GM12878 (cell line): ENCODE data around the gene ATP4B. TPM values are rescaled to one million over a fixed set of nuclear protein-coding genes. Genes with fewer than 3 reads are reported as not detected.

Experiments
- ATAC-seq: fragments of 200-7000 bp; cut with Tn5 transposase; 3 replicates; pipeline ENCODE4 v1.9.1; 2020; ENCODE audit warnings: mild to moderate bottlenecking, moderate library complexity
- BruUV-seq: library from RNA; stranded (reverse); fragments of 400-500 nt; replicated peaks from 2 replicates; lab custom pipeline; 2021; lab: Mats Ljungman, UMichigan
- CTCF ChIA-PET: fragments of 300-600 bp; sonication (Branson Sonifier 250); formaldehyde crosslinking; extraction: SDS; loops from one replicate; lab custom pipeline; 2021; ENCODE audit warnings: inconsistent platforms; lab: Yijun Ruan, JAX
- POLR2A ChIA-PET: fragments of 350-600 bp; formaldehyde crosslinking; extraction: SDS; loops from one replicate; lab custom pipeline; 2021; ENCODE audit warnings: inconsistent platforms; lab: Charles Lee
- RAD21 ChIA-PET: fragments of 300-600 bp; sonication (Branson Sonifier 250); formaldehyde crosslinking; loops from one replicate; lab custom pipeline; 2023; ENCODE audit warnings: antibody characterized with exemption; ENCODE audit not compliant: unreplicated experiment; lab: Charles Lee
- SMC1A ChIA-PET: fragments of 300-600 bp; sonication (Branson Sonifier 250); formaldehyde crosslinking; loops from one replicate; lab custom pipeline; 2023; ENCODE audit not compliant: unreplicated experiment, uncharacterized antibody; lab: Charles Lee
- DNase-seq: peaks from one replicate; pipeline ENCODE4 v3.0.0-alpha.2; 2011; ENCODE audit warnings: low read depth, low spot score
- FAIRE-seq: peaks from 3 replicates; lab custom pipeline; 2011; peaks lifted over from hg19 to GRCh38; lab: Jason Lieb, UNC
- H2AFZ ChIP-seq: 2 replicates; pipeline ENCODE4 v1.6.0; 2011; ENCODE audit warnings: low read depth, low read length, control low read depth; ENCODE audit not compliant: control insufficient read depth
- H3K27ac ChIP-seq: 2 replicates; pipeline ENCODE4 v1.5.1; 2011; ENCODE audit warnings: control low read depth; ENCODE audit not compliant: control insufficient read depth, insufficient read depth
- H3K27me3 ChIP-seq, 2 experiments: replicated peaks in 1 of 2; 2 replicates each; pipeline versions ENCODE4 v1.6.0 to v1.6.1; 2011; ENCODE audit warnings: low read length in 1 of 2; ENCODE audit not compliant: control insufficient read depth in 2 of 2, insufficient read depth in 2 of 2
- H3K36me3 ChIP-seq, 2 experiments: 2 replicates each; pipeline ENCODE4 v1.5.1; 2011; ENCODE audit warnings: low read length in 1 of 2; ENCODE audit not compliant: control insufficient read depth in 2 of 2, insufficient read depth in 2 of 2
- H3K4me1 ChIP-seq: 2 replicates; pipeline ENCODE4 v1.6.1; 2011; ENCODE audit warnings: mild to moderate bottlenecking, low read length, moderate library complexity, mixed read lengths; ENCODE audit not compliant: control insufficient read depth, insufficient read depth
- H3K4me2 ChIP-seq: 2 replicates; pipeline ENCODE4 v1.6.0; 2011; ENCODE audit warnings: control low read depth; ENCODE audit not compliant: control insufficient read depth, insufficient read depth
- H3K4me3 ChIP-seq: fragments of 200-600 bp; sonication (generic); 2 replicates; pipeline ENCODE4 v1.5.1; 2016
- H3K79me2 ChIP-seq: 2 replicates; pipeline ENCODE4 v1.6.0; 2011; ENCODE audit warnings: low read length; ENCODE audit not compliant: control insufficient read depth, insufficient read depth
- H3K9ac ChIP-seq: 2 replicates; pipeline ENCODE4 v1.8.0; 2011; ENCODE audit warnings: low read length, control low read depth, mixed read lengths; ENCODE audit not compliant: control insufficient read depth, insufficient read depth
- H3K9me3 ChIP-seq: replicated peaks from 3 replicates; pipeline ENCODE4 v1.5.1; 2011; ENCODE audit warnings: mild to moderate bottlenecking, low read length; ENCODE audit not compliant: control insufficient read depth, insufficient read depth
- H4K20me1 ChIP-seq: 2 replicates; pipeline ENCODE4 v1.6.0; 2011; ENCODE audit not compliant: control insufficient read depth, insufficient read depth
- CEBPB ChIP-seq, 2 experiments: fragments of 150-350 bp in 1 of 2; IDR thresholded peaks; 2 replicates each; pipeline ENCODE4 v1.6.1; 2012 to 2014; ENCODE audit warnings: low read depth in 2 of 2, low read length in 2 of 2, borderline replicate concordance in 1 of 2, inconsistent platforms in 1 of 2
- E2F4 ChIP-seq: IDR thresholded peaks from 2 replicates; pipeline ENCODE4 v1.6.1; 2012; ENCODE audit warnings: low read depth, low read length, improper control_type of control experiment
- E4F1 ChIP-seq: fragments of 450-650 bp; IDR thresholded peaks from 2 replicates; pipeline ENCODE4 v1.6.1; 2018; ENCODE audit warnings: borderline replicate concordance, mild to moderate bottlenecking; ENCODE audit not compliant: partially characterized antibody
- KAT2A ChIP-seq: conservative IDR thresholded peaks from 2 replicates; pipeline ENCODE4 v1.6.1; 2011; ENCODE audit warnings: low read depth, low read length; ENCODE audit not compliant: control insufficient read depth
- PAX8 ChIP-seq: fragments of 450-650 bp; IDR thresholded peaks from 2 replicates; pipeline ENCODE4 v1.6.1; 2017; ENCODE audit warnings: mild to moderate bottlenecking, moderate library complexity
- POU2F2 ChIP-seq: IDR thresholded peaks from 3 replicates; pipeline ENCODE4 v1.6.1; 2011; ENCODE audit warnings: low read depth, mild to moderate bottlenecking, low read length, borderline replicate concordance
- RUNX3 ChIP-seq: IDR thresholded peaks from 2 replicates; pipeline ENCODE4 v1.6.1; 2012; ENCODE audit warnings: low read length, inconsistent platforms
- SMC3 ChIP-seq: IDR thresholded peaks from 2 replicates; pipeline ENCODE4 v1.6.1; 2011; ENCODE audit warnings: low read length, improper control_type of control experiment, borderline replicate concordance
- ZSCAN29 ChIP-seq: fragments of 450-650 bp; IDR thresholded peaks from 2 replicates; pipeline ENCODE4 v1.6.1; 2017; ENCODE audit warnings: mild to moderate bottlenecking, moderate library complexity
- WGBS: methylation state at CpG from one replicate; pipeline ENCODE4 v1.1.6; 2016; ENCODE audit warnings: low lambda C conversion rate; ENCODE audit not compliant: insufficient replicate concordance, insufficient coverage; ENCODE audit errors: missing lambda C conversion rate; 5-methylcytosine and 5-hydroxymethylcytosine counted together
- in situ Hi-C: fragments of 300-500 bp; cut with MboI; formaldehyde crosslinking; loops from 9 replicates; pipeline ENCODE4 v1.14.3; 2018; ENCODE audit warnings: mixed read lengths
- intact Hi-C: fragments of 100-400 bp; cut with micrococcal nuclease; formaldehyde crosslinking; loops from one replicate; pipeline ENCODE4 v1.14.2; 2022; ENCODE audit not compliant: unreplicated experiment
- polyA plus RNA-seq, 11 experiments: library from polyadenylated mRNA; depleted of rRNA in 4 of 11; unstranded in 6 of 11; stranded (reverse) in 5 of 11; fragments of >200 nt; fragmentation: Nextera tagmentation in 4 of 11; fragmentation: Illumina TruSeq in 1 of 11; extraction: Ambion mirVana in 4 of 11; extraction: Trizol in 1 of 11; gene quantifications; 1 replicate in 1 of 11; 2 replicates in 10 of 11; pipeline versions ENCODE4 v1.2.1 to v1.2.3, GENCODE V29; 2011 to 2016; ENCODE audit warnings: inconsistent platforms in 2 of 11, missing spikeins in 2 of 11, low read depth in 1 of 11
- total RNA-seq, 4 experiments: library from RNA; depleted of rRNA in 3 of 4; stranded (reverse); fragments of >200 nt in 3 of 4; fragmentation: Illumina TruSeq in 1 of 4; extraction: Trizol in 1 of 4; gene quantifications; 2 replicates each; pipeline versions ENCODE4 v1.2.1 to v1.2.3, GENCODE V29; 2013 to 2021
- TF ChIP-seq, protein P1 (sequence below): IDR thresholded peaks from 2 replicates; pipeline ENCODE4 v1.6.1; 2012; ENCODE audit warnings: improper control_type of control experiment, low read depth, low read length; ENCODE audit not compliant: insufficient replicate concordance
- TF ChIP-seq, protein P2 (sequence below): fragments of 450-650 bp; IDR thresholded peaks from 2 replicates; pipeline ENCODE4 v1.6.1; 2017; ENCODE audit warnings: mild to moderate bottlenecking, moderate library complexity

Gene ATP4B
- total and polyA plus RNA-seq, 10 of the 15 experiments (the other 5 are each of a cell fraction or from before 2014, with no cell fraction given): 0.05 to 0.33 (median 0.20) TPM; not detected in 4

DNA sequence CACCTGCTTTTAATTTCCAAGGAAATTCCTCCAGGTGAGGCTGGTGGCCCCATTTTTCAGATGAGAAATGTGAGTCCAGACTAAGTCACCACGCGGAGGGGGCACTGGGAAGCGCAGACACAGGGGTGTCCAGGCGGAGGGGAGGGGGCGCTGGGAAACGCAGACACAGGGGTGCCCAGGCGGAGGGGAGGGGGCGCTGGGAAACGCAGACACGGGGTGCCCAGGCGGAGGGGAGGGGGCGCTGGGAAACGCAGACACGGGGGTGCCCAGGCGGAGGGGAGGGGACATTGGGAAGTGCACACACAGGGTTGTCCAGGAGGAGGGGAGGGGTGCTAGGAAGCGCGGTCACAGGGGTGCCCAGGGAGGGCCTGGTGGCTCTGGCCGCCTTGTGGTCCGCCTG lies 12.5 kb upstream of the ATP4B start:
- FAIRE-seq (no peak), ATAC-seq (no peak), DNase-seq (no peak)
- H3K9ac ChIP-seq: no peak overlapping the region
- H3K27ac ChIP-seq: no peak overlapping the region
- H3K36me3 ChIP-seq: no peaks in the 10 kb centered on the region
- no peak overlapping the region for H3K4me3 ChIP-seq
- H4K20me1 ChIP-seq: no peaks in the 10 kb centered on the region
- H3K4me2 ChIP-seq: no peak overlapping the region
- RAD21 ChIA-PET: no interaction called here
- no peaks in the 10 kb centered on the region for H3K27me3 ChIP-seq
- H3K79me2 ChIP-seq: no peaks in the 10 kb centered on the region
- POLR2A ChIA-PET: no interaction called here
- 73% methylated on average over 6 of the region's 19 CpGs for WGBS
- no TSS peak for BruUV-seq
- H3K4me1 ChIP-seq: no peaks in the 10 kb centered on the region
- H2AFZ ChIP-seq: no peak overlapping the region
- intact Hi-C loops: no loop called here
- in situ Hi-C loops: no loop called here
- CTCF ChIA-PET: no interaction called here
- SMC1A ChIA-PET: no interaction called here
- no peaks in the 10 kb centered on the region; the same call in 2 of the 3 replicates for H3K9me3 ChIP-seq
- TF ChIP-seq, protein P1, sequence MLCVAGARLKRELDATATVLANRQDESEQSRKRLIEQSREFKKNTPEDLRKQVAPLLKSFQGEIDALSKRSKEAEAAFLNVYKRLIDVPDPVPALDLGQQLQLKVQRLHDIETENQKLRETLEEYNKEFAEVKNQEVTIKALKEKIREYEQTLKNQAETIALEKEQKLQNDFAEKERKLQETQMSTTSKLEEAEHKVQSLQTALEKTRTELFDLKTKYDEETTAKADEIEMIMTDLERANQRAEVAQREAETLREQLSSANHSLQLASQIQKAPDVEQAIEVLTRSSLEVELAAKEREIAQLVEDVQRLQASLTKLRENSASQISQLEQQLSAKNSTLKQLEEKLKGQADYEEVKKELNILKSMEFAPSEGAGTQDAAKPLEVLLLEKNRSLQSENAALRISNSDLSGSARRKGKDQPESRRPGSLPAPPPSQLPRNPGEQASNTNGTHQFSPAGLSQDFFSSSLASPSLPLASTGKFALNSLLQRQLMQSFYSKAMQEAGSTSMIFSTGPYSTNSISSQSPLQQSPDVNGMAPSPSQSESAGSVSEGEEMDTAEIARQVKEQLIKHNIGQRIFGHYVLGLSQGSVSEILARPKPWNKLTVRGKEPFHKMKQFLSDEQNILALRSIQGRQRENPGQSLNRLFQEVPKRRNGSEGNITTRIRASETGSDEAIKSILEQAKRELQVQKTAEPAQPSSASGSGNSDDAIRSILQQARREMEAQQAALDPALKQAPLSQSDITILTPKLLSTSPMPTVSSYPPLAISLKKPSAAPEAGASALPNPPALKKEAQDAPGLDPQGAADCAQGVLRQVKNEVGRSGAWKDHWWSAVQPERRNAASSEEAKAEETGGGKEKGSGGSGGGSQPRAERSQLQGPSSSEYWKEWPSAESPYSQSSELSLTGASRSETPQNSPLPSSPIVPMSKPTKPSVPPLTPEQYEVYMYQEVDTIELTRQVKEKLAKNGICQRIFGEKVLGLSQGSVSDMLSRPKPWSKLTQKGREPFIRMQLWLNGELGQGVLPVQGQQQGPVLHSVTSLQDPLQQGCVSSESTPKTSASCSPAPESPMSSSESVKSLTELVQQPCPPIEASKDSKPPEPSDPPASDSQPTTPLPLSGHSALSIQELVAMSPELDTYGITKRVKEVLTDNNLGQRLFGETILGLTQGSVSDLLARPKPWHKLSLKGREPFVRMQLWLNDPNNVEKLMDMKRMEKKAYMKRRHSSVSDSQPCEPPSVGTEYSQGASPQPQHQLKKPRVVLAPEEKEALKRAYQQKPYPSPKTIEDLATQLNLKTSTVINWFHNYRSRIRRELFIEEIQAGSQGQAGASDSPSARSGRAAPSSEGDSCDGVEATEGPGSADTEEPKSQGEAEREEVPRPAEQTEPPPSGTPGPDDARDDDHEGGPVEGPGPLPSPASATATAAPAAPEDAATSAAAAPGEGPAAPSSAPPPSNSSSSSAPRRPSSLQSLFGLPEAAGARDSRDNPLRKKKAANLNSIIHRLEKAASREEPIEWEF: no peak
- TF ChIP-seq PAX8: no peak
- TF ChIP-seq E2F4: no peak
- no peak for TF ChIP-seq CEBPB (IDR thresholded peaks at IDR 0.05; ENCODE audit: borderline replicate concordance in 1 of 2, low read depth in 2 of 2, low read length in 2 of 2)
- no peak for TF ChIP-seq POU2F2
- TF ChIP-seq KAT2A: no peak
- no peak for TF ChIP-seq RUNX3
- TF ChIP-seq ZSCAN29: no peak
- TF ChIP-seq, protein P2, sequence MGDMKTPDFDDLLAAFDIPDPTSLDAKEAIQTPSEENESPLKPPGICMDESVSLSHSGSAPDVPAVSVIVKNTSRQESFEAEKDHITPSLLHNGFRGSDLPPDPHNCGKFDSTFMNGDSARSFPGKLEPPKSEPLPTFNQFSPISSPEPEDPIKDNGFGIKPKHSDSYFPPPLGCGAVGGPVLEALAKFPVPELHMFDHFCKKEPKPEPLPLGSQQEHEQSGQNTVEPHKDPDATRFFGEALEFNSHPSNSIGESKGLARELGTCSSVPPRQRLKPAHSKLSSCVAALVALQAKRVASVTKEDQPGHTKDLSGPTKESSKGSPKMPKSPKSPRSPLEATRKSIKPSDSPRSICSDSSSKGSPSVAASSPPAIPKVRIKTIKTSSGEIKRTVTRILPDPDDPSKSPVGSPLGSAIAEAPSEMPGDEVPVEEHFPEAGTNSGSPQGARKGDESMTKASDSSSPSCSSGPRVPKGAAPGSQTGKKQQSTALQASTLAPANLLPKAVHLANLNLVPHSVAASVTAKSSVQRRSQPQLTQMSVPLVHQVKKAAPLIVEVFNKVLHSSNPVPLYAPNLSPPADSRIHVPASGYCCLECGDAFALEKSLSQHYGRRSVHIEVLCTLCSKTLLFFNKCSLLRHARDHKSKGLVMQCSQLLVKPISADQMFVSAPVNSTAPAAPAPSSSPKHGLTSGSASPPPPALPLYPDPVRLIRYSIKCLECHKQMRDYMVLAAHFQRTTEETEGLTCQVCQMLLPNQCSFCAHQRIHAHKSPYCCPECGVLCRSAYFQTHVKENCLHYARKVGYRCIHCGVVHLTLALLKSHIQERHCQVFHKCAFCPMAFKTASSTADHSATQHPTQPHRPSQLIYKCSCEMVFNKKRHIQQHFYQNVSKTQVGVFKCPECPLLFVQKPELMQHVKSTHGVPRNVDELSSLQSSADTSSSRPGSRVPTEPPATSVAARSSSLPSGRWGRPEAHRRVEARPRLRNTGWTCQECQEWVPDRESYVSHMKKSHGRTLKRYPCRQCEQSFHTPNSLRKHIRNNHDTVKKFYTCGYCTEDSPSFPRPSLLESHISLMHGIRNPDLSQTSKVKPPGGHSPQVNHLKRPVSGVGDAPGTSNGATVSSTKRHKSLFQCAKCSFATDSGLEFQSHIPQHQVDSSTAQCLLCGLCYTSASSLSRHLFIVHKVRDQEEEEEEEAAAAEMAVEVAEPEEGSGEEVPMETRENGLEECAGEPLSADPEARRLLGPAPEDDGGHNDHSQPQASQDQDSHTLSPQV: no peak
- no peak for TF ChIP-seq E4F1
- TF ChIP-seq SMC3: no peak
